ENCODE data around the gene MYMK.

DNA sequence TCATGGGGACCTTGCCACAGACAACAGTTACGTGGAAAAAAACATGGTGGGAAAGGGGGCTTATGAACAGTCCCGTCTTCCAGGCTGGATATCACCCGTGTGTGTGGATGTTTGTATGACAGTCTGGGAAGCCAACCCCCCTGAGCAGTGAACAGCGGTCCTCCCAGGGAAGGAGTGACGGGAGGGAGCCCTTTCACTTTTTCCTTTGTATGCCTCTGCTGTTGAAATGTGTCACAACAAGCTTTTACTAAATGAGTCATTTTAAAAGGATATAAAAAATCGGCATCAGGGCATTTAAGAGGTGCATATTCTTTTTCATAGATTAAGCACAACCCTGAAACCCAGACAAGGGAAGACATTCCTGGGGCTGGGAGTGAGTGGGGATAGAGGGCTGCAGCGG is 5.1 kb downstream of the MYMK start:
- TF ChIP-seq, protein P1, sequence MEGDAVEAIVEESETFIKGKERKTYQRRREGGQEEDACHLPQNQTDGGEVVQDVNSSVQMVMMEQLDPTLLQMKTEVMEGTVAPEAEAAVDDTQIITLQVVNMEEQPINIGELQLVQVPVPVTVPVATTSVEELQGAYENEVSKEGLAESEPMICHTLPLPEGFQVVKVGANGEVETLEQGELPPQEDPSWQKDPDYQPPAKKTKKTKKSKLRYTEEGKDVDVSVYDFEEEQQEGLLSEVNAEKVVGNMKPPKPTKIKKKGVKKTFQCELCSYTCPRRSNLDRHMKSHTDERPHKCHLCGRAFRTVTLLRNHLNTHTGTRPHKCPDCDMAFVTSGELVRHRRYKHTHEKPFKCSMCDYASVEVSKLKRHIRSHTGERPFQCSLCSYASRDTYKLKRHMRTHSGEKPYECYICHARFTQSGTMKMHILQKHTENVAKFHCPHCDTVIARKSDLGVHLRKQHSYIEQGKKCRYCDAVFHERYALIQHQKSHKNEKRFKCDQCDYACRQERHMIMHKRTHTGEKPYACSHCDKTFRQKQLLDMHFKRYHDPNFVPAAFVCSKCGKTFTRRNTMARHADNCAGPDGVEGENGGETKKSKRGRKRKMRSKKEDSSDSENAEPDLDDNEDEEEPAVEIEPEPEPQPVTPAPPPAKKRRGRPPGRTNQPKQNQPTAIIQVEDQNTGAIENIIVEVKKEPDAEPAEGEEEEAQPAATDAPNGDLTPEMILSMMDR (IDR thresholded peaks at IDR 0.05; ENCODE audit: low read depth, low read length), result no peak
- no peak for TF ChIP-seq EZH2phosphoT487 (IDR thresholded peaks at IDR 0.05; ENCODE audit: low read depth)
